ENCODE measurements around the gene HECTD1. TPM values are rescaled to one million over a fixed set of nuclear protein-coding genes. Genes with fewer than 3 reads are reported as not detected.

Gene HECTD1
- total and polyA plus RNA-seq, 7 experiments from 2014 or later = 25.5 to 163 (median 147) TPM

- DNase-seq (no peak), ATAC-seq (no peak)
- no peak overlapping the region for H3K4me3 ChIP-seq (ENCODE audit: low read length)
- H3K9me3 ChIP-seq (ENCODE audit: control insufficient read depth in 2 of 3, low read length in 3 of 3) = no peaks in the 10 kb centered on the region
- Mint-ChIP-seq H3K36me3 (peaks cover 14 to 58% (median 40%) of the 10 kb centered on the region in 5 donors), H3K27ac (peak overlapping the region in 1 of 9 donors; percentile 28), H3K27me3 (no peaks in the 10 kb centered on the region), H3K4me1 (peaks cover 0 to 6% (median 4%) of the 10 kb centered on the region in 7 donors), H3K9me3 (no peaks in the 10 kb centered on the region), H3K4me3 (no peak overlapping the region)
- intact Hi-C loops (cut with micrococcal nuclease) = loop anchor here in 1 of 2 donors (5.0 kb wide), 1 partner anchor 37 kb away; the partner anchor contains the start of gene HECTD1
- CTCF ChIA-PET = no interaction called here
- no peaks in the 10 kb centered on the region for H3K27me3 ChIP-seq (ENCODE audit: control insufficient read depth in 2 of 2, insufficient read depth in 2 of 2, low read length in 2 of 2)
- H3K4me1 ChIP-seq (ENCODE audit: control insufficient read depth in 2 of 2, insufficient read depth in 2 of 2, low read length in 2 of 2) = no peaks in the 10 kb centered on the region
- POLR2A ChIA-PET = no interaction called here
- no peak overlapping the region for H3K27ac ChIP-seq (ENCODE audit: low read depth, low read length)
- peaks cover 18 to 81% (median 30%) of the 10 kb centered on the region in 3 experiments for H3K36me3 ChIP-seq (ENCODE audit: control insufficient read depth in 2 of 3, insufficient read depth in 3 of 3, low read length in 3 of 3)
Measured at GRCh38 chr14:31169877-31170276, 37.7 kb downstream of the HECTD1 start.

GRCh38 chr14:31167032-31167431, 40.6 kb downstream of the HECTD1 start:
- H3K36me3 Mint-ChIP-seq = peaks cover 7 to 53% (median 29%) of the 10 kb centered on the region in 5 donors
- Histone ChIP-seq H3K9me3 (ENCODE audit: control insufficient read depth in 2 of 3, low read length in 3 of 3) (no peaks in the 10 kb centered on the region), H3K4me3 (ENCODE audit: low read length) (no peak overlapping the region), H3K27ac (ENCODE audit: low read depth, low read length) (no peak overlapping the region), H3K36me3 (ENCODE audit: control insufficient read depth in 2 of 3, insufficient read depth in 3 of 3, low read length in 3 of 3) (peaks cover 18 to 68% (median 22%) of the 10 kb centered on the region in 3 experiments), H3K27me3 (ENCODE audit: control insufficient read depth in 2 of 2, insufficient read depth in 2 of 2, low read length in 2 of 2) (no peaks in the 10 kb centered on the region), H3K4me1 (ENCODE audit: control insufficient read depth in 2 of 2, insufficient read depth in 2 of 2, low read length in 2 of 2) (no peaks in the 10 kb centered on the region)
- POLR2A ChIA-PET = no interaction called here
- peaks cover 0 to 6% (median 0%) of the 10 kb centered on the region in 7 donors for H3K4me1 Mint-ChIP-seq
- intact Hi-C loops (cut with micrococcal nuclease) = no loop called here
- CTCF ChIA-PET = no interaction called here
- H3K27ac Mint-ChIP-seq = no peak overlapping the region
- no peak overlapping the region for H3K4me3 Mint-ChIP-seq
- no peak for ATAC-seq
- no peak for DNase-seq
- H3K27me3 Mint-ChIP-seq = no peaks in the 10 kb centered on the region
- no peaks in the 10 kb centered on the region for H3K9me3 Mint-ChIP-seq

- H3K27me3 Mint-ChIP-seq = no peaks in the 10 kb centered on the region
- Histone ChIP-seq H3K4me3 (ENCODE audit: low read length) (no peak overlapping the region), H3K27me3 (ENCODE audit: control insufficient read depth in 2 of 2, insufficient read depth in 2 of 2, low read length in 2 of 2) (no peaks in the 10 kb centered on the region), H3K4me1 (ENCODE audit: control insufficient read depth in 2 of 2, insufficient read depth in 2 of 2, low read length in 2 of 2) (no peaks in the 10 kb centered on the region), H3K27ac (ENCODE audit: low read depth, low read length) (no peak overlapping the region), H3K9me3 (ENCODE audit: control insufficient read depth in 2 of 3, low read length in 3 of 3) (no peaks in the 10 kb centered on the region), H3K36me3 (ENCODE audit: control insufficient read depth in 2 of 3, insufficient read depth in 3 of 3, low read length in 3 of 3) (peaks cover 16 to 67% (median 22%) of the 10 kb centered on the region in 3 experiments)
- H3K4me1 Mint-ChIP-seq = peaks cover 0 to 6% (median 0%) of the 10 kb centered on the region in 7 donors
- DNase-seq (no peak), ATAC-seq (no peak)
- ChIA-PET POLR2A (no interaction called here), CTCF (no interaction called here)
- intact Hi-C loops (cut with micrococcal nuclease) = no loop called here
- H3K36me3 Mint-ChIP-seq = peaks cover 7 to 53% (median 29%) of the 10 kb centered on the region in 5 donors
- H3K9me3 Mint-ChIP-seq = no peaks in the 10 kb centered on the region
- peak overlapping the region in 1 of 9 donors; percentile 10 for H3K27ac Mint-ChIP-seq
- no peak overlapping the region for H3K4me3 Mint-ChIP-seq
Measured at GRCh38 chr14:31166271-31166561, 41.4 kb downstream of the HECTD1 start.

GRCh38 chr14:31164115-31164514, 43.5 kb downstream of the HECTD1 start:
- no peaks in the 10 kb centered on the region for H3K4me1 ChIP-seq (ENCODE audit: control insufficient read depth in 2 of 2, insufficient read depth in 2 of 2, low read length in 2 of 2)
- no peaks in the 10 kb centered on the region for H3K27me3 ChIP-seq (ENCODE audit: control insufficient read depth in 2 of 2, insufficient read depth in 2 of 2, low read length in 2 of 2)
- CTCF ChIA-PET = interaction anchor here (0.6 to 1.0 kb wide), 2 partner anchors 16 to 34 kb away, joined by 3 to 6 read pairs; no protein-coding TSS in a partner anchor
- H3K9me3 ChIP-seq (ENCODE audit: control insufficient read depth in 2 of 3, low read length in 3 of 3) = no peaks in the 10 kb centered on the region
- H3K4me3 Mint-ChIP-seq = no peak overlapping the region
- POLR2A ChIA-PET = interaction anchor here (1.2 to 1.4 kb wide), 2 partner anchors 9 to 44 kb away, joined by 3 read pairs; partner anchors contain the start of gene HECTD1
- H3K27me3 Mint-ChIP-seq = no peaks in the 10 kb centered on the region
- no peak overlapping the region for H3K4me3 ChIP-seq (ENCODE audit: low read length)
- intact Hi-C loops (cut with micrococcal nuclease) = loop anchor here in 1 of 2 donors (5.0 kb wide), 1 partner anchor 193 kb away; no protein-coding TSS in a partner anchor
- H3K36me3 Mint-ChIP-seq = peaks cover 7 to 38% (median 25%) of the 10 kb centered on the region in 5 donors
- peaks cover 16 to 56% (median 22%) of the 10 kb centered on the region in 3 experiments for H3K36me3 ChIP-seq (ENCODE audit: control insufficient read depth in 2 of 3, insufficient read depth in 3 of 3, low read length in 3 of 3)
- no peak for ATAC-seq
- no peak overlapping the region for H3K27ac ChIP-seq (ENCODE audit: low read depth, low read length)
- no peak for DNase-seq
- H3K4me1 Mint-ChIP-seq = peaks cover 0 to 6% (median 0%) of the 10 kb centered on the region in 7 donors
- no peak overlapping the region for H3K27ac Mint-ChIP-seq
- no peaks in the 10 kb centered on the region for H3K9me3 Mint-ChIP-seq

GRCh38 chr14:31162910-31163649, 44.5 kb downstream of the HECTD1 start:
- POLR2A ChIA-PET = interaction anchor here (1.2 kb wide), 1 partner anchor 45 kb away, joined by 3 read pairs; the partner anchor contains the start of gene HECTD1
- H3K4me1 Mint-ChIP-seq = peaks cover 0 to 6% (median 0%) of the 10 kb centered on the region in 7 donors
- no peak for ATAC-seq

GRCh38 chr14:31161274-31161673, 46.3 kb downstream of the HECTD1 start:
- Histone ChIP-seq H3K4me1 (ENCODE audit: control insufficient read depth in 2 of 2, insufficient read depth in 2 of 2, low read length in 2 of 2) (no peaks in the 10 kb centered on the region), H3K4me3 (ENCODE audit: low read length) (no peak overlapping the region), H3K36me3 (ENCODE audit: control insufficient read depth in 2 of 3, insufficient read depth in 3 of 3, low read length in 3 of 3) (peaks cover 7 to 50% (median 11%) of the 10 kb centered on the region in 3 experiments), H3K27me3 (ENCODE audit: control insufficient read depth in 2 of 2, insufficient read depth in 2 of 2, low read length in 2 of 2) (no peaks in the 10 kb centered on the region), H3K27ac (ENCODE audit: low read depth, low read length) (no peak overlapping the region), H3K9me3 (ENCODE audit: control insufficient read depth in 2 of 3, low read length in 3 of 3) (no peaks in the 10 kb centered on the region)
- POLR2A ChIA-PET = interaction anchor here (0.6 kb wide), 1 partner anchor 40 kb away, joined by 5 read pairs; no protein-coding TSS in a partner anchor
- Mint-ChIP-seq H3K27ac (no peak overlapping the region), H3K27me3 (no peaks in the 10 kb centered on the region), H3K9me3 (no peaks in the 10 kb centered on the region), H3K4me3 (no peak overlapping the region), H3K36me3 (peaks cover 0 to 28% (median 23%) of the 10 kb centered on the region in 5 donors), H3K4me1 (peaks cover 0 to 8% (median 0%) of the 10 kb centered on the region in 7 donors)
- ATAC-seq (no peak), DNase-seq (no peak)
- intact Hi-C loops (cut with micrococcal nuclease) = loop anchor here in 1 of 2 donors (5.0 kb wide), 1 partner anchor 196 kb away; no protein-coding TSS in a partner anchor
- CTCF ChIA-PET = no interaction called here

More at GRCh38 chr14:31162910-31163649, 44.5 kb downstream of the HECTD1 start:
- intact Hi-C loops (cut with micrococcal nuclease) = loop anchor here in 1 of 2 donors (5.0 kb wide), 1 partner anchor 194 kb away; no protein-coding TSS in a partner anchor
- Mint-ChIP-seq H3K27ac (peak overlapping the region in 2 of 9 donors; percentile 17 to 18), H3K36me3 (peaks cover 6 to 32% (median 25%) of the 10 kb centered on the region in 5 donors), H3K9me3 (no peaks in the 10 kb centered on the region), H3K27me3 (no peaks in the 10 kb centered on the region), H3K4me3 (no peak overlapping the region)
- Histone ChIP-seq H3K4me3 (ENCODE audit: low read length) (no peak overlapping the region), H3K36me3 (ENCODE audit: control insufficient read depth in 2 of 3, insufficient read depth in 3 of 3, low read length in 3 of 3) (peaks cover 16 to 53% (median 19%) of the 10 kb centered on the region in 3 experiments), H3K4me1 (ENCODE audit: control insufficient read depth in 2 of 2, insufficient read depth in 2 of 2, low read length in 2 of 2) (no peaks in the 10 kb centered on the region), H3K9me3 (ENCODE audit: control insufficient read depth in 2 of 3, low read length in 3 of 3) (no peaks in the 10 kb centered on the region), H3K27me3 (ENCODE audit: control insufficient read depth in 2 of 2, insufficient read depth in 2 of 2, low read length in 2 of 2) (no peaks in the 10 kb centered on the region), H3K27ac (ENCODE audit: low read depth, low read length) (no peak overlapping the region)
- CTCF ChIA-PET = no interaction called here
- no peak for DNase-seq

Data from naive thymus-derived CD4-positive, alpha-beta T cell (primary cell).